ENCODE results near the gene CCDC78.

The CCDC78 gene

GRCh38 chr16:709566-710499 is 16.4 kb downstream of the CCDC78 start:
- peak; percentile 79 for DNase-seq

GRCh38 chr16:708959-709358 is 17.3 kb downstream of the CCDC78 start:
- DNase-seq: no peak

DNA sequence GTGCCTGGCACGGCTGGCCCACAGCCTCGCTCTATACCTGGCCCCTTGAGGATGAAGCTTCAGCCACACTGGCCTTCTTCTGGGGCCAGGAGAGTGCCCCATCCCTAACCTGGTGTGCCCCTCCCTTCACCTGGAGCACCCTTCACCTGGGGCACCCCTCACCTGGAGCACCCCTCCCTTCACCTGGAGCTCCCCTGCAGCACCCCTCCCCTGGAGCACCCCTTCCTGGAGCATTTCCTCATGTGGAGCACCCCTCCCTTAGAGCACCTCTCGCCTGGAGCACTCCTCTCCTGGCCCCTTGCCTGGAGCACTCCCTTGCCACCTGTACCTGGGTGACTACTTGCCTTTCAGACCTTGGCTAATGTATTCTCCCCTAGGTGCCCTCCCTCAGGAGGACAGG is 18.2 kb downstream of the CCDC78 start:
- DNase-seq: no peak

GRCh38 chr16:707062-707538 is 19.1 kb downstream of the CCDC78 start:
- no peak for DNase-seq

- no peak for DNase-seq
Measured at GRCh38 chr16:706189-707061, 19.8 kb downstream of the CCDC78 start.

DNA sequence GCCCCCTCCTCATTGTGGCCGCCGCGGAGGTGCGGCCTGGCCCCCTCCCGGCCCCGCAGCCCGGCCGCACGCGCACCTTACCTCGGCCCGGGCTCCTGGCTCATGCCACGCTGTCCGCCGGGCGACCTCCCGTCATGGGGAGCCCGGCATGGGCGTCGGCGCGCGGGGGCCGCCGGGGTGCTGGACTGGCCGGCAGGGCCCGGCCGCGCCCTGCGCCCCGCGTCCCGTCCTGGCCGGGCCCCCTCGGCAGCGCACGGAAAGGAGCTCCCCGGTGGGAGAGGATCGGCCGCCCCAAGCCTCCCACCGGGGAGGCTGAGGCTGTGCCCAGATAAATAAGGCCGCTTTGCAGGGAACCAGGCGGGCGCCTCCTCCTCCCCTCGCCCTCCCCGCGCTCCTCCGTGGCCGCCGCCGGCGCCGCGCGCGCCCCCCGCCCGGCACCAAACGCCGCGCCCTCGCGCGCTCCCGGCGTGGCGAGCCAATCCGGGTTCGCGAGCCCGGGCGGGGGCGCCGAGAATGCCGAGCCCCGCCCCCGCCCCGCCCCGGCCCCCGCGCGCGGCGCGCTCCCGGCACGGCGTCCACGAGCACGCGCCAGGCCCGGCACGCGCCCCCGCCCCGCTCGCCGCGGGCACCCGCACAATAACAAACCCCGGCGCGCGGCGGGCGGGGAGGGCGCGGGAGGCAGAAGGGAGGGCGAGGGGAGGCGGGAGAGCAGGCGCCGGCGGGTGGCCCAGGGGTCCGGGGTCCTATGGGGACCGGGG is 20.6 kb downstream of the CCDC78 start, which contains the start of gene FBXL16:
TSS of gene FBXL16 (minus strand) at position 371 of the 758 bp plus-strand sequence. CDS start 8,396 bp downstream, outside the sequence.
- DNase-seq: no peak

- DNase-seq: no peak
Measured at GRCh38 chr16:704552-705380, 21.5 kb downstream of the CCDC78 start.

DNA sequence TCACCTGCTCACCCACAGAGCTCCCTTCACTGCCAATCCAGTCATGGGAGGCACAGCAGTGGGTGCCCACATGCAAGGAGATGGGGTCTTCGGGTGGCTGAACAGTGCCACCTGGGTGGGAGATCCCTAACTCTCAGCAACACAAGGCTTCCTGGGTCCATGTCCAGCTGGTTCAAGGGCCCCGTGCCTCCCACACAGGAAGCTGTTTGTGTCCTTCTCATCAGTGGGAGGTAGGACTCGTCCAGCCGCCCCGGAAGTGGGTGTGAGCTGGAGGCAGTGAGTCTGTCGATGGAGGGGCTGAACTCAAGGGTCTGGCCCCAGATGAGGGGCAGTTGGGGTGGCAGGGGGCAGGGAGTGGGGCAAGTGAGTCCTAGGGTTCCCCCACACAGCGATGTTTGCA is 22.2 kb downstream of the CCDC78 start:
- DNase-seq: no peak

DNA sequence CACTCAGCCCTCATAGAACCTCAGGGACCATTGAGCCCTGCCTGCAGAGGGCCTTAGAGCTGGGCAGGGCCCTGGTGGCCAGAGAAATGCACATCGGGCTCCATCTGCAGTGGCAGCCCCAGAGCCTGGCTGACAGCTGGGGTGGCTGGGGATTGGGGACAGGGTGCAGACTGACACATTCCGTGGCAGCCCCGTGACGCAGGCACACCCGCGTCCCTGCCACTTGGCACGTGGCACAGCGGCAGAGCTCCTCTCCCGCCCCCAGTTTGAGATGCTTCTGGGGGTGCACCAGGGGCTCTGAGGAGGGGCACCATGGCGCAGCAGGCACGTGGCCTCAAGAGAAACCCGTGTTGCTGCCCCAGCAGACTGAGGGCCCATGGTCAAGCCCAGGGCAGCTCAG is 22.8 kb downstream of the CCDC78 start:
- DNase-seq: no peak

GRCh38 chr16:702341-702740 is 23.9 kb downstream of the CCDC78 start:
- DNase-seq: no peak

- DNase-seq: no peak
Measured at GRCh38 chr16:700684-701584, 25.3 kb downstream of the CCDC78 start.

DNA sequence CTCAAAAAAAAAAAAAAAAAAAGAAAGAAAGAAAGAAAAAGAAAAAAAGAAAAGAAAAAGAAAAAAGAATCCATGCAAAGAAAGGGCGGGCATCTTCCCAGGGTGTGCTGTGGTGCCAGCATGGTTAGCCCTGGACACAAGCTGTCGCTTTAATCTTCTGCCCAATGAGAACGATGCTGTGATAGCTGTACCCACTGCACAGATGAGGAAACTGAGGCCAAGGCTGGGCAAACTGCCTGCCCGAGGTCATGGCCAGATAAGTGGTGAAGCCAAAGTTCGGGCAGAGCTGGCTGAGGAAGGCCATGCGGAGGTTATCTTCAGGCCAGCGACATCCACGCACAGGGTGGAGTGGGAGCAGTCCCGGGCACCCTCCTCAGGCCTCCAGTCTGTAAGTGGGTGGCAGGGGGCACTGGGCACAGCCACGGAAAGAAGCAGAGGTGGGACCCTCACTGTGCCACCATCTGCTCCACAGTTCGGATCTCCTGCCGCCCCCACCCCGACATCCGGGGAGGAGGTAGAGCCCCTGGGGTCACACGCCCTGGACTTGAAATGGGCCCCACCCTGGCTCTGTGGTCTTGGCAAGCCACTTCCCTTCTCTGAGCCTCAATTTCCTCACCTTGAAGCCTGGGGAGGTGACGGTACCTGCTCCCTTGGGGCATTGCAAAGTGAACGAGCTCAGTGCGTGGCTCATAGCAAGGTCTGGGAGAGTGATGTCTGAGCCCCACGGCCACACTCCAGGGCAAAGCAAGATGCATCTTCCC is 27.2 kb downstream of the CCDC78 start:
- no peak for DNase-seq

GRCh38 chr16:695355-696089 is 30.7 kb downstream of the CCDC78 start:
- DNase-seq: no peak

GRCh38 chr16:694863-695354 is 31.3 kb downstream of the CCDC78 start:
- DNase-seq: no peak

GRCh38 chr16:694187-694862 is 31.9 kb downstream of the CCDC78 start:
- no peak for DNase-seq

GRCh38 chr16:693766-694165 is 32.5 kb downstream of the CCDC78 start:
- DNase-seq: no peak

- no peak for DNase-seq
Measured at GRCh38 chr16:693364-693763, 32.9 kb downstream of the CCDC78 start.

- no peak for DNase-seq
Measured at GRCh38 chr16:692356-693108, 33.7 kb downstream of the CCDC78 start.
